Measurements from ENCODE around the gene ZFYVE16.

DNA sequence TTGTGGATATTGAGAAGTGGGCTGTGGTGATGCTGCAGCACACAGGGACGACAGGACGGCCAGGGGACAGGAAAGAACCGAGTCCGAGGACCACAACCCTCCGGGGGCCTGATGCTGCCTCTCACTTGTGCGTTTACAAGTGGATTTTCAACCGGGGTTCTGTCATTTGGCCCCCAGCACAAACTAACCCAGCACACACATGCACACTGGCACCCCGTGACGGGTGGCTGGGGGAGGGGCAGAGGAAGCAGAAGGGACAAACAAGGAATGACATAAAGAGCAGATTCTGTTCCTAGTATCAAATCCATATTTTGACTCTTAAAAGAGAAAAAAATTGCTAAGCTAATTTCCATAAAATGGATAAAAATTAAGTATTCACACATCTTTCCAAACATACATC, 18.3 kb upstream of the ZFYVE16 start:
- TF ChIP-seq, protein P1, sequence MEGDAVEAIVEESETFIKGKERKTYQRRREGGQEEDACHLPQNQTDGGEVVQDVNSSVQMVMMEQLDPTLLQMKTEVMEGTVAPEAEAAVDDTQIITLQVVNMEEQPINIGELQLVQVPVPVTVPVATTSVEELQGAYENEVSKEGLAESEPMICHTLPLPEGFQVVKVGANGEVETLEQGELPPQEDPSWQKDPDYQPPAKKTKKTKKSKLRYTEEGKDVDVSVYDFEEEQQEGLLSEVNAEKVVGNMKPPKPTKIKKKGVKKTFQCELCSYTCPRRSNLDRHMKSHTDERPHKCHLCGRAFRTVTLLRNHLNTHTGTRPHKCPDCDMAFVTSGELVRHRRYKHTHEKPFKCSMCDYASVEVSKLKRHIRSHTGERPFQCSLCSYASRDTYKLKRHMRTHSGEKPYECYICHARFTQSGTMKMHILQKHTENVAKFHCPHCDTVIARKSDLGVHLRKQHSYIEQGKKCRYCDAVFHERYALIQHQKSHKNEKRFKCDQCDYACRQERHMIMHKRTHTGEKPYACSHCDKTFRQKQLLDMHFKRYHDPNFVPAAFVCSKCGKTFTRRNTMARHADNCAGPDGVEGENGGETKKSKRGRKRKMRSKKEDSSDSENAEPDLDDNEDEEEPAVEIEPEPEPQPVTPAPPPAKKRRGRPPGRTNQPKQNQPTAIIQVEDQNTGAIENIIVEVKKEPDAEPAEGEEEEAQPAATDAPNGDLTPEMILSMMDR (IDR thresholded peaks at IDR 0.05), result no peak
- TF ChIP-seq POLR2A (IDR thresholded peaks at IDR 0.05), result no peak
